Kidney (tissue), 14 donors: ENCODE measurements around the gene PFKFB3. TPM values are rescaled to one million over a fixed set of nuclear protein-coding genes. Genes with fewer than 3 reads are reported as not detected.

Experiments
- DNase-seq, 5 donors: peaks; one replicate each; pipeline ENCODE4 v3.0.0-alpha.2; 2013 to 2020
- FAIRE-seq: peaks from 2 replicates; lab custom pipeline; 2012; peaks lifted over from hg19 to GRCh38; lab: Jason Lieb, UNC
- H3K27ac ChIP-seq, 2 donors: one replicate each; pipeline ENCODE4 v1.7.0; 2013; ENCODE audit warnings: low read depth in 2 of 2, low read length in 2 of 2, inconsistent platforms in 1 of 2
- H3K27me3 ChIP-seq: one replicate; pipeline ENCODE4 v1.7.1; 2013; ENCODE audit warnings: low read length, inconsistent platforms; ENCODE audit not compliant: control insufficient read depth, insufficient read depth
- H3K36me3 ChIP-seq, 3 donors: one replicate each; pipeline versions ENCODE4 v1.7.0 to v1.7.1; 2013; ENCODE audit warnings: low read length in 3 of 3, control low read depth in 1 of 3, inconsistent platforms in 1 of 3; ENCODE audit not compliant: insufficient read depth in 3 of 3, control insufficient read depth in 2 of 3
- H3K4me1 ChIP-seq, 3 donors: one replicate each; pipeline versions ENCODE4 v1.7.0 to v1.7.1; 2013; ENCODE audit warnings: low read length in 3 of 3, inconsistent platforms in 1 of 3, low read depth in 1 of 3; ENCODE audit not compliant: control insufficient read depth in 2 of 3, insufficient read depth in 2 of 3
- H3K4me3 ChIP-seq, 3 donors: one replicate each; pipeline versions ENCODE4 v1.7.0 to v1.8.1; 2013; ENCODE audit warnings: low read length in 3 of 3, control low read depth in 1 of 3, inconsistent platforms in 1 of 3
- H3K9ac ChIP-seq, 3 donors: one replicate each; pipeline versions ENCODE4 v1.7.0 to v1.7.1; 2013; ENCODE audit warnings: low read length in 3 of 3, control low read depth in 1 of 3, inconsistent platforms in 1 of 3
- H3K9me3 ChIP-seq, 3 donors: one replicate each; pipeline versions ENCODE4 v1.7.0 to v1.7.1; 2013; ENCODE audit warnings: low read length in 3 of 3, control low read depth in 1 of 3, inconsistent platforms in 1 of 3; ENCODE audit not compliant: control insufficient read depth in 2 of 3, insufficient read depth in 1 of 3
- CTCF ChIP-seq: IDR thresholded peaks from 3 replicates; pipeline ENCODE4 v1.5.1; 2012; ENCODE audit warnings: mild to moderate bottlenecking, moderate library complexity, borderline replicate concordance; ENCODE audit not compliant: insufficient read depth; ENCODE audit errors: extremely low read depth
- intact Hi-C: fragments of 100-400 bp; cut with DNase I; formaldehyde crosslinking; loops from one replicate; pipeline ENCODE4 v1.11.1; 2022
- polyA plus RNA-seq: library from polyadenylated mRNA; stranded (reverse); fragments of 350-450 nt; fragmentation: Illumina TruSeq; extraction: RNeasy Lipid Tissue Mini Kit (QIAGEN cat#74804); gene quantifications from one replicate; pipeline ENCODE4 v1.2.3, GENCODE V29; 2014; ENCODE audit warnings: low read depth, low replicate concordance; ENCODE audit not compliant: insufficient read depth
- total RNA-seq: library from RNA; stranded (reverse); fragmentation: NEBNext Ultra II Directional; extraction: Animal tissue kit (Norgen Biotek cat#: 25700); gene quantifications from one replicate; pipeline ENCODE4 v1.2.1, GENCODE V29; 2021
- donor health status: control.
- donor health status: control.
- donor health status: control.
- donor health status: control.
- donor health status: control.
- donor health status: DM: yes; HTN: yes; CAD: no.
- donor health status: Normal renal cell carcinoma (clear cell type).

The PFKFB3 gene
- total and polyA plus RNA-seq, 2 donors from 2014 or later = 34.9 to 141 TPM

DNA sequence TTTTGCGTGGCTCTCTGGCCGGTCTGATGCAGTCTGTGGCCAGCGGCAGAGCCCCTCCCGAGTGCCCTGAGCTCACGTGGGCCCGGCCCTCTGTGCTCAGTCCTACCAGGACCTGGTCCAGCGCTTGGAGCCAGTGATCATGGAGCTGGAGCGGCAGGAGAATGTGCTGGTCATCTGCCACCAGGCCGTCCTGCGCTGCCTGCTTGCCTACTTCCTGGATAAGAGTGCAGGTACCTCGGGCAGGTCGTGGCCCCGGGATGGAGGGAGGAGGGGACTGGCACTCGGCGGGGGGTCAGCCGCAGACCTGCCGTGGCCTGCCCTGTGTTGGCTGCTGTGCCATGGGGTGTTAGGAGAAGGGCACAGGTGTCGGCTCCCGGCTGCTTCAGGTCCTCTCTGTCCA is 20.0 kb downstream of the PFKFB3 start:
- no peak for TF ChIP-seq CTCF
- no peak overlapping the region for H3K9ac ChIP-seq
- peak overlapping the region in 1 of 2 donors; percentile 43 for H3K27ac ChIP-seq
- peak in 1 of 5 donors; percentile 87 for DNase-seq
- no peaks in the 10 kb centered on the region for H3K9me3 ChIP-seq
- H3K36me3 ChIP-seq = peaks cover 2 to 33% (median 7%) of the 10 kb centered on the region in 3 donors
- intact Hi-C loops = no loop called here
- peaks cover 0 to 3% (median 0%) of the 10 kb centered on the region in 3 donors for H3K4me1 ChIP-seq
- FAIRE-seq = no peak
- no peak overlapping the region for H3K4me3 ChIP-seq
- no peaks in the 10 kb centered on the region for H3K27me3 ChIP-seq

GRCh38 chr10:6223981-6224380 is 21.2 kb downstream of the PFKFB3 start:
- TF ChIP-seq CTCF = no peak
- Histone ChIP-seq H3K9me3 (no peaks in the 10 kb centered on the region), H3K36me3 (peaks cover 2 to 30% (median 7%) of the 10 kb centered on the region in 3 donors), H3K9ac (no peak overlapping the region), H3K27ac (no peak overlapping the region), H3K4me1 (peaks cover 0 to 3% (median 0%) of the 10 kb centered on the region in 3 donors), H3K4me3 (no peak overlapping the region), H3K27me3 (no peaks in the 10 kb centered on the region)
- intact Hi-C loops = no loop called here
- DNase-seq (no peak), FAIRE-seq (no peak)

DNA sequence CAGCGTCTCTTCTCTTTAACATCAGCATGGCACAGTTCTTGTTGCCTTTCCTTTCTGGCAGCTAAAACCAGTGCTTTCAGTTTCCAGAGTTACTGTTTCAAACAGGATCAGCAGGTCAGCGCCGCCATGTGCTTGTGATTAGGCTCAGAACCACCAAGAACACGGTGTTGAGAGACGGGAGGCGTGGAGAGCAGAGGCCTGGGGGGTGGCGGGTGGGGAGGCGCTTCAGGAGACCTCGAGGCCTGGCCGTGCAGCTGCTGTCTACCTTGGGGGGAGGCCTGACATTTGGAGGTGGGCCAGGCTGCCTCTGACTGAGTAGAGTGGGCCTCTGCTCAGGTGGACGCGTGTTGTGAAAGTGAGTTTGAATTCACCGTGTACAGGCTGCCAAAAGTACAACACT is 22.0 kb downstream of the PFKFB3 start:
- no peak overlapping the region for H3K9ac ChIP-seq
- FAIRE-seq (no peak), DNase-seq (peak in 1 of 5 donors; percentile 78)
- H3K9me3 ChIP-seq = no peaks in the 10 kb centered on the region
- intact Hi-C loops = no loop called here
- H3K36me3 ChIP-seq = peaks cover 2 to 32% (median 9%) of the 10 kb centered on the region in 3 donors
- no peak for TF ChIP-seq CTCF
- no peak overlapping the region for H3K4me3 ChIP-seq
- H3K27me3 ChIP-seq = no peaks in the 10 kb centered on the region
- H3K27ac ChIP-seq = no peak overlapping the region
- H3K4me1 ChIP-seq = peaks cover 0 to 3% (median 0%) of the 10 kb centered on the region in 3 donors
